Glomerular visceral epithelial cell (primary cell): ENCODE data around the gene PSAP.

Experiments used
- DNase-seq: peaks from one replicate; pipeline ENCODE4 v3.0.0-alpha.2; 2016; ENCODE audit errors: extremely low spot score

PSAP gene

GRCh38 chr10:71783917-71784678 lies 67.0 kb downstream of the PSAP start:
- no peak for DNase-seq

GRCh38 chr10:71782917-71783490 lies 68.0 kb downstream of the PSAP start:
- no peak for DNase-seq

- no peak for DNase-seq
Observed at GRCh38 chr10:71782221-71782916, 68.7 kb downstream of the PSAP start.

GRCh38 chr10:71780719-71781118 lies 70.3 kb downstream of the PSAP start:
- no peak for DNase-seq

GRCh38 chr10:71780156-71780555 lies 70.9 kb downstream of the PSAP start:
- no peak for DNase-seq

GRCh38 chr10:71779641-71780040 lies 71.4 kb downstream of the PSAP start:
- DNase-seq = no peak

GRCh38 chr10:71778071-71778825 lies 72.8 kb downstream of the PSAP start:
- no peak for DNase-seq

- no peak for DNase-seq
Observed at GRCh38 chr10:71777213-71777985, 73.7 kb downstream of the PSAP start.

GRCh38 chr10:71776481-71776925 lies 74.5 kb downstream of the PSAP start:
- DNase-seq = no peak

GRCh38 chr10:71774916-71775702 lies 75.9 kb downstream of the PSAP start:
- DNase-seq = no peak

- DNase-seq = peak; percentile 72
Observed at GRCh38 chr10:71773221-71773971, 77.7 kb downstream of the PSAP start, which contains the start of gene VSIR. TSS of gene VSIR (minus strand) at chr10:71773520. CDS start at chr10:71773439, 81 bp downstream.

GRCh38 chr10:71772832-71773220 lies 78.2 kb downstream of the PSAP start:
- no peak for DNase-seq

- peak; percentile 74 for DNase-seq
Observed at GRCh38 chr10:71771821-71772617, 79.0 kb downstream of the PSAP start.

GRCh38 chr10:71771204-71771603 lies 79.8 kb downstream of the PSAP start:
- DNase-seq = no peak

- DNase-seq = no peak
Observed at GRCh38 chr10:71770789-71771188, 80.3 kb downstream of the PSAP start.

- no peak for DNase-seq
Observed at GRCh38 chr10:71770255-71770654, 80.8 kb downstream of the PSAP start.

GRCh38 chr10:71769279-71769823 lies 81.7 kb downstream of the PSAP start:
- DNase-seq = no peak

GRCh38 chr10:71767420-71768035 lies 83.5 kb downstream of the PSAP start:
- DNase-seq = no peak
